SK-MEL-5 (cell line): ENCODE data around the gene ZBTB44. TPM values are rescaled to one million over a fixed set of nuclear protein-coding genes. Genes with fewer than 3 reads are reported as not detected.
"Not testable (repeated sequence)": the region's sequence is repeated elsewhere in the genome, so short reads cannot be mapped to it uniquely, and the experiment has no call there.

Experiments
- DNase-seq: peaks from one replicate; pipeline ENCODE4 v3.0.0-alpha.2; 2016; ENCODE audit warnings: low read depth, low spot score
- in situ Hi-C: cut with HindIII; loops from 2 replicates; pipeline ENCODE4 v1.10.0; 2016; ENCODE audit warnings: low sequenced_read_pairs, high pct_unique_total_duplicates, low pct_unique_long_range_greater_than_20kb
- polyA plus RNA-seq, 2 experiments: library from polyadenylated mRNA; depleted of rRNA; stranded (reverse); fragments of >200 nt; gene quantifications; 2 replicates each; pipeline ENCODE4 v1.2.3, GENCODE V29; 2015
- total RNA-seq: library from RNA; depleted of rRNA; stranded (reverse); fragments of >200 nt; shearing (Covaris generic); gene quantifications from 2 replicates; pipeline ENCODE4 v1.2.3, GENCODE V29; 2014; rRNA removed

ZBTB44 gene, protein sequence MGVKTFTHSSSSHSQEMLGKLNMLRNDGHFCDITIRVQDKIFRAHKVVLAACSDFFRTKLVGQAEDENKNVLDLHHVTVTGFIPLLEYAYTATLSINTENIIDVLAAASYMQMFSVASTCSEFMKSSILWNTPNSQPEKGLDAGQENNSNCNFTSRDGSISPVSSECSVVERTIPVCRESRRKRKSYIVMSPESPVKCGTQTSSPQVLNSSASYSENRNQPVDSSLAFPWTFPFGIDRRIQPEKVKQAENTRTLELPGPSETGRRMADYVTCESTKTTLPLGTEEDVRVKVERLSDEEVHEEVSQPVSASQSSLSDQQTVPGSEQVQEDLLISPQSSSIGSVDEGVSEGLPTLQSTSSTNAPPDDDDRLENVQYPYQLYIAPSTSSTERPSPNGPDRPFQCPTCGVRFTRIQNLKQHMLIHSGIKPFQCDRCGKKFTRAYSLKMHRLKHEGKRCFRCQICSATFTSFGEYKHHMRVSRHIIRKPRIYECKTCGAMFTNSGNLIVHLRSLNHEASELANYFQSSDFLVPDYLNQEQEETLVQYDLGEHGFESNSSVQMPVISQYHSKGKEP
- 16.3 and 19.7 TPM in 2 replicates for total RNA-seq
- 6.4 and 9.1 TPM in 2 replicates for polyA plus RNA-seq (2015; cell fraction: cytosol; rRNA removed)
- 14.2 and 17.3 TPM in 2 replicates for polyA plus RNA-seq (2015; cell fraction: nucleus; rRNA removed)

DNA sequence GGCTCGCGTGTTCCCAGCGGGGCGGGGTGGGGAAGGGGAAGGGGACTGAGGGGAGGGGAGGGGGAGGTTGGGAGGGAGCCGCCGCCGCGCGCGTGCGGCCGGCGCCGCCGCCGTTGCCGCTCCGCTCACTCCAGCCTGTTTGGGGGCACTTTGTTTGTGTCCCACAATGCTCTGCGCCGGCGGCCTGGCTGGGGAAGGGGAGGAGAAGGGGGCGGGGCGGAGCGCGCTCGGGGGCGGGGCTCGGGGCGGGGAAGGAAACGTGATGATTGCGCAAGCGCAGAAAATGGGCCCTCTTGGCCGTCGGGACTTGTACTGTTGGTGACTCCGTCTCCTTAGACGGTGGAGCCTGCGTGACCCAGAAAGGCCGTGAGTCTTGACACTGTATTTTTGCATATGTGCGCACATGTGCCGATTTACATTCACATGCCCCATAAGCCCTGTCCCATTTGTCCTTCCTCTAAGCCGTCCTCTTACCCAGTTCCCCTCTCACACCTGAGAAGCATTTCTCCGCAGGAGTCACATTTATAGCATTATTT, at the start of gene ZBTB44:
ZBTB44 (minus strand) TSS at position 168 of the 536 bp plus-strand sequence. CDS start 53,044 bp downstream, outside the sequence.
- peak; percentile 81 for DNase-seq
- in situ Hi-C loops = no loop called here

DNA sequence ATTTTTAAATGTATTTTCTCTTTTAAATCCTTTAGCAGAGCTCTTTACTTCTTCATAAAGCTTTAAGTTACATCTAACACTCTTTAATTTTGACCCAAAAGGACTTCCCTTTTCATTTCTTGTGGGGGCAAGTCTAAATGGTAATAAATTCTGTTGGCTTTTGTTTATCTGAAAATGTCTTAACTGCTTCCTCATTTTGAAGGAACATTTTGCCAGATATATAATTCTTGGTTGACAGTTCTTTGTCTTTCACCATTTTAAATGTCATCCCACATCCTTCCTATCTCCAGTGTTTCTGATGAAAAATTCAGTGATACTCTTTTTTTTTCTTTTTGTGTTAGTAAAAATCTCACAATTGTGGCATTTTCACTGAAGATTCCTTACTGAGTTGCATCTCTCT, 44.7 kb upstream of the ZBTB44 start:
- in situ Hi-C loops = no loop called here
- no peak for DNase-seq

DNA sequence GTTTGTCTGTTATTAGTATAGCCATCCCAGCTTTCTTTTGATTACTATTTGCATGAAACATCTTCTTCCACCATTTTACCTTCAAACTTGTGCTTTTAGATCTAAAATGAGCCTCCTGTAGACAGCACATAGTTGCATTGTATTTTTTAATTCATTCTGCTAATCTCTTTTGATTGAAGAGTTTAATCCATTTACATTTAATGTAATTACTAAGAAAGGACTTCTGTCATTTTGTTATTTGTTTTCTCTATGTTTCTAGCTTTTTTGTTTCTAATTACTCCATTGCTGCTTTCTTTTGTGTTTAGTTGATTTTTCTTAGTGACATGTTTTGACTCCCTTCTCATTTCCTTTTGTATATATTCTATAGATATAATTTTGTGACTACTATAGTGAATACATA, 43.7 kb upstream of the ZBTB44 start:
- no peak for DNase-seq
- in situ Hi-C loops = no loop called here

DNA sequence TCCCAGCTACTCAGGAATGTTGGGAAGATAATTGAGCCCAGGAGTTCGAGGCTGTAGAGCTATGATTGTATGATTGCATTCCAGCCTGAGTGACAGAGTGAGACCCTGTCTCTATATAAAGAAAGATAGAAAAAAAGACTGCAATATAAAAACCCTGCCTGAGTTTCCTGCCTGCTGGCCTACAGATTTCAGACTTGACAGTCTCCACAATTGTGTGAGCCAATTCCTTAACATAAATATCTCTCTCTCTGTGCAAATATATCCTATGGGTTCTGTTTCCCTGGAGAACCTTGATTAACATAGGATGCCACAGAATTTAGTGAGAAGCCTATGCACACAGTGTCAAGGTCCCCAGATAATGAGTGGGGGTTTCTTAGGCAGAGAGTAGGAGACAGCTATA, 32.5 kb upstream of the ZBTB44 start:
- no peak for DNase-seq
- in situ Hi-C loops = no loop called here

DNA sequence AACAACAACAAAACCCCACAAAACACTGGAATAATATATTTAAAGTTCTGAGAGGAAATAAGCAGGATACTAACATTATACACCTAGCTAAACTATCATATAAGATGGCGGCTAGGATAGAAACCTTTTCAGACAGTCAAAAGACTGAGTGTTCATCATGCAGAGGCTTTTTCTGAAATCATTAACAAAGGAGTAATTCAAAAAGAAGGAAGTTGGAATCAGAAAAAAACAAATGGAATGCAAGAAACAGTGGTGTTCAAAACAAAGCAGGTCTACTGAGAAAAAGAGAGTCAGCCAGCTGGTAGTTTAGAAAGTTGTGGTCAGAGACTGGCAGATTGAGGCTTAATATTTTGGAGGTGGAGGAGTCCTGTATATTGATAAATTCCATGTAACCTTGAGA, 30.1 kb upstream of the ZBTB44 start:
- peak; percentile 32 for DNase-seq
- in situ Hi-C loops = no loop called here

DNA sequence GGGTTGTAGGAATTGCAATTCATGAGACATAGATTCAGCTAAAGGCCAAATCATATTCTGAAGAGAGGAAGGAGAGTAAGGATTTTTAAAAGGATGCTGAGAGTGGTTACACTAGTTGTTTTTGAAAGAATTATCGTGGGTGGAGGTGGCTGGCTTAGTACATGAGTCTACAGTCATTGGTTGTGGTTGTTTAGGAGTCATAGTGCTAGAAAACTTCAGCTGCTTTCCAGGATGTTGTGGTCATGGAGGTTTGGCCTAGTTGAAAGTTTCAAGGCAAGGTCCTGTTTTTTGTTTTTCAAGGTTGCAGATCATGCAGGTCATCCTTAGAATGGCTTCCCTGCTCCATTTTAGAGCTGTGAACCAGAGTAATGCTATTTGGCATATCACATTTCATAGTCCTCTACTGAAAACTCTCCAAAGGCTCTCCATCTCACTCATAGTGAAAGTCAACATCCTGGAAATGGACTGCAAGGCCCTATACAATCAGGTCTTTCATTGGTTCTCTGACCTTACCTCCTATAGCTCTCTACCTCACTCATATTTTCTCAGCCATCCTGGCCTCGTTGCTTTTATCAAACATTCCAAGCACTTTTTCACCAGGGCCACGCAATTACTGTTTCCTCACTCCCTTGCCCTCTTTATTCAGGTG, 26.1 kb upstream of the ZBTB44 start:
- in situ Hi-C loops = no loop called here
- DNase-seq = no peak

DNA sequence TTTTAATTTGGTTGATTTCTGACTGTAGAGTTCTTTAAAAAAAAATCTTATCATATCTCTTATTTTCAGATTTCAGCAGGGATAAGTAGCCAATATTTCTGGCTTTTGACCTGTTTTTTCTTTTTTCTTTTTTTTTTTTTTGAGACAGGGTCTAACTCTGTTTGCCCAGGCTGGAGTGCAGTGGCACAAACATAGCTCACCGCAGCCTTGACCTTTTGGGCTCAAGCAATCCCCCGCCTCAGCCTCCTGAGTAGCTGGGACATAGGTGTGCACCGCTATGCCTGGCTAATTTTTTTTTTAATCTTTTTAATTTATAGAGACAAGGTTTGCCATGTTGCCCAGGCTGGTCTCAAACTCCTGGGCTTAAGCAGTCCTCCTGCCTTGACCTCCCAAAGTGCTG, 23.9 kb upstream of the ZBTB44 start:
- no peak for DNase-seq
- in situ Hi-C loops = no loop called here

DNA sequence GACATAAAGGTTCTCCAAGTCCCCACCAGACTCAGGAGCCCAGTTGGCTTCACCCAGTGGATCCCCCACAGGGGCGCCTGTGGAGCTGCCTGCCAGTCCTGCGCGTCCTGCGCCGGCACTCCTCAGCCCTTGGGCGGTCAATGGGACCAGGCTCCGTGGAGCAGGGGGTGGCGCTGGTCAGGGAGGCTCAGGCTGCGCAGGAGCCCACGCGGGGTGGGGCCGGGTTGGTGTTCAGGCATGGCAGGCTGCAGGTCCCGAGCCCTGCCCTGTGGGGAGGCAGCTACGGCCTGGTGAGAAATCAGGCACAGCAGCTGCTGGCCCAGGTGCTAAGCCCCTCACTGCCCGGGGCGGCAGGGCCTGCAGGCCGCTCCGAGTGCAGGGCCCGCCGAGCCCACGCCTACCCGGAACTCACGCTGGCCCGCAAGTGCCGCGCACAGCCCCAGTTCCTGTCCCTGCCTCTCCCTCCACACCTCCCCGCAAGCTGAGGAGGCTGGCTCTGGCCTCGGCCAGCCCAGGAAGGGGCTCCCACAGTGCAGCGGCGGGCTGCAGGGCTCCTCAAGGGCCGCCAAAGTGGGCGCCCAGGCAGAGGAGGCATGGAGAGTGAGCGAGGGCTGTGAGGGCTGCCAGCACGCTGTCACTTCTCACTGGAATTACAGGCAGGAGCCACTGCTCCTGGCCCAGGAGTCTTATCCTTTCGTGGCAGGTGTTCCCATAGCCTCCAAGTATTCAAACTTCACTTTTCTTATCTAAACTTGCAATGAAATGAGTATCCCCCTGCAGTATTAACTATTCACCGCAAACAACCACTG, 22.8 kb upstream of the ZBTB44 start:
- no peak for DNase-seq
- in situ Hi-C loops = no loop called here

DNA sequence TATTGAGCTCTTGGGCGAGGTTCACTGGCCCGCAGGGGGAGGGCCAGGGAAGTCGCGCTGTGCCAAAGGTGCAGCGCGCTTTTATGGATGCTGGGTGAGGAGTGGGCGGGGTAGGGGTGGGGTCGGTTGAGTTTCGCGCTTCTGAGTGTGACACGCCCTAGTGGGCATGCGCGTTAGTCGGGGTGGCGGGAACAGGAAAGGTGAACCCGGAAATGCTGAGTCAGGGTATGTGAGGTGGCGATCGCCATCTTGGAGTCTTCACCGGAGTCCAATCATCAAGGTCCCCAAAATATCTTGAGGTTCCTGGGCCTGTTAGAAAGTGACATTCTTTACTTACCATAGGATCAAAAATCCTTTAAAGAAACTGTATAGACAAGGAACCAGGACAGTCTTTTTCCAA, 16.7 kb upstream of the ZBTB44 start:
- DNase-seq, in situ Hi-C loops: not testable (repeated sequence)

DNA sequence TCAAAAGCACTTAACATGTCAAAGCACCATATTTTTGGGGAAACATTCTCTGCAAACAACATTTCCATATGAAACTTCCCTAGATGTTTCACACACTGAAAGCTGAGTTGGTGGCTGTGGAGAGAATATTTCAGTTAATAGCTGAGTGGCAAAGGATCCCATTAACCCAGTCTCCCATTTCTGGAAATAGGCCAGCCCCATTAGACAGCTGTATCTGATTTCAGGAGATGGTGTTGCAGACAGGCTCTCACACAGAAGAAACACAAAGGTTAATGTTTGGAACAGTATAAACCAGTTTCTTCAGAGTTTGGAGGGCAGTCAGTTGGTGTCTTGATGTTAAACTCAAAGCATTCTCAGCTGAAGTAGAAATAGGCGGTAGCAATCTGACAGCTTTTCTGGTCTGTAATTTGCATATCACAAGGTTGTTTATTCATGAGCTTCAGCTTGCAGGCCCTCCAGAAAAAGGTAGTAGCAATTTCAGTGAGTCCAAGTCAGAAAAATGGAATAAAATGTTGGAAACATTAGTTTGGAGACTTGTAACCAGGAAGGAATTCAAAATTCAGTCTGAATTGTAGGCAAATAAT, 15.5 kb upstream of the ZBTB44 start:
- in situ Hi-C loops = no loop called here
- no peak for DNase-seq

DNA sequence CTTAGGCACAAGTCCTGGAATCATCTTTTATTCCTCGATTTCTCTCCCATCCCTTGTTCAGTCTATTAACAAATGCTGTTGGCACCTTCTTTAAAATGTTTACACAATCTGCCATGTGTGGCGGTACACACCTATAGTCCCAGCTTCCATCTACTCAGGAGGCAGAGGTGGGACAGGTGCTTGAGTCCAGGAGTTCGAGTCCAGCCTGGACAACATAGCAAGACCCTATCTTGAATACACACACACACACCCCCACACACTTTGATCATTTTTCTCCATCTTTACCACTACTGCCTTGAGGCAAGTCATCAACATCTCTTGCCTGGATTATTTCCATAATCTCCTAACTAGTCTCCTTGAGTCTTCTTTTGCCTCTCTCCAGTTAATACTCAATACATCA, 13.7 kb upstream of the ZBTB44 start:
- DNase-seq = no peak
- in situ Hi-C loops = no loop called here

DNA sequence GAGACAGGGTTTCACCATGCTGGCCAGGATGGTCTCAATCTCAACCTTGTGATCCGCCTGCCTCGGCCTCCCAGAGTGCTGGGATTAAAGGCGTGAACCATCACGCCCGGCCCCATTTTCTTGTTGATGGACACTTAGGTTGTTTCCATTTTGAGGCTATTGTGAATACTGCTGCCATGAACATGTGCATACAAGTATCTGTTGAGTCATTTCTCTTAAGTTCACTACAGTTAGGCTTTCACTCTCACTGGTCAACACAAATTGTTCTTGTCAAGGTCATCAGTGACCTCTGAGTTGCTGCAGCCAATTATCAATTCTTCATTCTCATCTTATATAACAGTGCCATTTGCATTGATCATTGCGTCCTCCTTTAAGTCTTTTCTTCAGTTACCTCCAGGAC, 13.0 kb upstream of the ZBTB44 start:
- DNase-seq = no peak
- in situ Hi-C loops = no loop called here

DNA sequence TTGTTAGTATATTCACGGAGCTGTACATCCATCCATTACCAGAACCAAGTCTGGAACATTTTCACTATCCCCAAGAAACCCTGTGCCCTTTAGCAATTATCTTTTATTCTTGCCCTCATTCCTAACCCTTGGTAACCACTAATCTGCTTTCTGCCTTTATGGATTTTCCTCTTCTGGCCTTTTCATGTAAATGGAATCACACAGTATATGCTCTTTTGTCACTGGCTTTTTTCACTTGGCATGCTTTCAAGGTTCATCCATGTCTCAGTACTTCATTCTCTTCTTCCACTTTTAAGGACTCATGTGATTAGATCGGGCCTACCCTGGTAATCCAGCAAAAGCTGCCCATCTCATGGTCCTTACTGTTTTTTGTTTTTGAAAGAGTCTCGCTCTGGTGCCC, 11.0 kb upstream of the ZBTB44 start:
- in situ Hi-C loops = no loop called here
- DNase-seq = no peak

DNA sequence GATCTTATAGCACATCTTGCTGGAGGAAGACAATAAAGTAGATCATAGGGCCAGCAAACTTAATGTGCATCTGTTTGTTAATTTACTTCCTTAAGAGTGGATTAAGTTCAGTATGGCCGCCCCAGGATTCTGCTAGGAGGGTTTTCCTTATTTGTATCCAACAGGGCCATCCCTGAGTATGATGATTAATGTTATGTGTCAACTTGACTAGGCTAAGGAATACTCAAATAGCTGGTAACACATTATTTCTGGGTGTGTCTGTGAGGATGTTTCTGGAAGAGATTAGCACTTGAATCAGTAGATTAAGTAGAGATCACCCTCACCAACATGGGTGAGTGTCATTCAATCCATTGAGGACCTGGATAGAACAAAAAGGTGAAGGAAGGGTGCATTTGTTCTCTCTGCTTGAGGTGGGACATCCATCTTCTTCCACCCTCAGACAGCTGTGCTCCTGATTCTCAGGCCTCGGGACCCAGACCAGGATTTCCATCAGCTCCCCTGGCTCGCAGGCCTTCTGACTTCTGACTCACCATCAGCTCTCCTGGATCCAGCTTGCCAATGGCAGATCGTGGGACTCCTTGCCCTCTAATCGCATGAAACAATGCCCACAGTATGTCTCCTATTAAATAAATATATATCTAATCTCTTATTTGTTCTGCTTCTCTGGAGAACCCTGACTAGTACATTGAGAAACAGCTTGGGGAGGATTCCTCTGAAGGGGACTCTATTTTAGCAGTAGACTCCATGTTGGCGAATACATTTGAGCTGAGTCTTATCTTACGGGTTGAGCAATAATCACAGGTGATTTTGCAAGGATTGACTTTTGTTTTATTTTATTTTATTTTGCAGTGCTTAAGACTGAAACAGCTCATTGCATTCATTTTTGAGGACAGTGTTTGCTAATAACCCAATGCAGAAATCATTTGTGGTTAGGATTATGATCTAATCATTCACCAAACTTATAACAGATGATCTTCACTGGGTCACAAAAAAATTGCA, 9.0 kb upstream of the ZBTB44 start:
- no peak for DNase-seq
- in situ Hi-C loops = no loop called here

DNA sequence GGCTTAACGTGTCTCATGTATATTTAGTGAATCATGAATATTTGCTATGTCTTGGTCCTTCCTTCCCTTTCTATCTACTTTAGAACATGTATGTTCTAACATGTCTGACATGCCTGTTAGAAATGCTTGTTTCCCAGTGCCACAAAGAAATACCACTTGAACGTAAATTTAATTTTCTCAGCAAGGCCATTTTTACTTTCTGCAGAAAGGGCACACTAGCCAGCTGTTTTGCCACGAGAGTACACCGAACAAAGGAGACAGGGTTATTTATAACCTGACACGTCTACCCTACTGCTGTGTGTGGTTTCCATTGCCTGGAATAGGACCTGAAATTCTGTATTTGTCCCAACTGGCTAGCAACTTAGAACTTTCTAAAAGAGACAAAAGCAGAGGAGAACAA, 7.4 kb upstream of the ZBTB44 start:
- in situ Hi-C loops = no loop called here
- no peak for DNase-seq

DNA sequence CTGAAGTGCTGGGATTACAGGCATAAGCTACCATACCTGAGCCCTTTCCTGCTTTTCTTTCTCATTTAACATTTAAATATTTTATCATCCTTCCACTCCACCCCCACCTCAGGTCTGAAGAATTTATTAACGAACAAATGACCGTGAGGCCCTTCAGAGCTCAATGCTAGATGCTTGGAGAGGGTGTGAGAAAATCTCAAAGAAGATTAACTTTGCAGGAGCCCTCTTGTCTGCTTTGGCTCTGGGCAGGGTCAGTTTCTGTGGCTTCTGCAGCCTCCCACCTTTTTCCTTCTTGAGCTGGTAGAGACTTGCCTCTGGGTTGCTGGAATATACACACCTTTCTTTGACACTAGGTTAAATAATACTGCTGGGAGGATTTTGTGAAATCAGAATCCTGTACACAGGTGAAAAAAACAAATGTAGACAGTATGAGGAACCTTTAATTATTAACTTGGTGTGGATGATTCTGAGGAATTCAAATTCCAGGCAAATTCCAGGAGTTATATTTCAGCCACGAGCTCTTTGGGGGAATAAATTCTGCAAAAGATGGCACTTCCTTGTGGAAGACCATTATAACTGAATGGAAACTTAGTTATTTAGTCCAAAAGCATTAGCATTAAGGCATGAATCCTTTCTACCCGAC, 3.4 kb upstream of the ZBTB44 start:
- in situ Hi-C loops = no loop called here
- DNase-seq = no peak
